Transverse colon (tissue), 4 donors: ENCODE results near the gene RFXANK.
"Not testable (repeated sequence)": the region's sequence is repeated elsewhere in the genome, so short reads cannot be mapped to it uniquely, and the experiment has no call there.

Source experiments
- POLR2AphosphoS5 ChIP-seq, 3 donors: sonication (generic); formaldehyde crosslinking; IDR thresholded peaks; one replicate each; pipeline ENCODE4 v1.6.1; 2016; ENCODE audit warnings: antibody characterized with exemption in 3 of 3
- TF ChIP-seq, protein P1 (sequence below), 5 experiments: fragments of 200-600 bp in 3 of 5; fragments of 450-650 bp in 2 of 5; sonication (generic) in 3 of 5; IDR thresholded peaks; 1 replicate in 2 of 5; 2 replicates in 3 of 5; pipeline ENCODE4 v1.5.1; 2016 to 2017; ENCODE audit warnings: antibody characterized with exemption in 5 of 5, inconsistent platforms in 3 of 5, mild to moderate bottlenecking in 2 of 5, moderate library complexity in 1 of 5

DNA sequence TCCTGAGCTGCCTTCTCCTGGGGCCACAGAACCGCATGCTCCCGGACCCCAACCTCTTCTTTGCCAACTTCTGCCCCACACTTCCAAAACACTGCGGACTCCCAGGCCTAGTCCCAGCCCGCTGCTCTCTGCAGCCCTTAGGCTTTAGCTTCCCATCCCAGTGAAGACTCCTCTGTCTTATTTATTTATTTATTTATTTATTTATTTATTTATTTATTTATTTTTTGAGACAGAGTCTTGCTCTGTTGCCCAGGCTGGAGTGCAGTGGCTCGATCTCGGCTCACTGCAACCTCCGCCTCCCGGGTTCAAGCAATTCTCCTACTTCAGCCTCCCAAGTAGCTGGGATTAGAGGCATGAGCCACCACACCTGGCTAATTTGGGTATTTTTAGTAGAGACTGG lies 43.6 kb upstream of the RFXANK start:
- TF ChIP-seq, protein P1, sequence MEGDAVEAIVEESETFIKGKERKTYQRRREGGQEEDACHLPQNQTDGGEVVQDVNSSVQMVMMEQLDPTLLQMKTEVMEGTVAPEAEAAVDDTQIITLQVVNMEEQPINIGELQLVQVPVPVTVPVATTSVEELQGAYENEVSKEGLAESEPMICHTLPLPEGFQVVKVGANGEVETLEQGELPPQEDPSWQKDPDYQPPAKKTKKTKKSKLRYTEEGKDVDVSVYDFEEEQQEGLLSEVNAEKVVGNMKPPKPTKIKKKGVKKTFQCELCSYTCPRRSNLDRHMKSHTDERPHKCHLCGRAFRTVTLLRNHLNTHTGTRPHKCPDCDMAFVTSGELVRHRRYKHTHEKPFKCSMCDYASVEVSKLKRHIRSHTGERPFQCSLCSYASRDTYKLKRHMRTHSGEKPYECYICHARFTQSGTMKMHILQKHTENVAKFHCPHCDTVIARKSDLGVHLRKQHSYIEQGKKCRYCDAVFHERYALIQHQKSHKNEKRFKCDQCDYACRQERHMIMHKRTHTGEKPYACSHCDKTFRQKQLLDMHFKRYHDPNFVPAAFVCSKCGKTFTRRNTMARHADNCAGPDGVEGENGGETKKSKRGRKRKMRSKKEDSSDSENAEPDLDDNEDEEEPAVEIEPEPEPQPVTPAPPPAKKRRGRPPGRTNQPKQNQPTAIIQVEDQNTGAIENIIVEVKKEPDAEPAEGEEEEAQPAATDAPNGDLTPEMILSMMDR (IDR thresholded peaks at IDR 0.05) = not testable (repeated sequence)
- TF ChIP-seq POLR2AphosphoS5 (IDR thresholded peaks at IDR 0.05) = not testable (repeated sequence)
